ENCODE data around the gene RBBP8NL.

DNA sequence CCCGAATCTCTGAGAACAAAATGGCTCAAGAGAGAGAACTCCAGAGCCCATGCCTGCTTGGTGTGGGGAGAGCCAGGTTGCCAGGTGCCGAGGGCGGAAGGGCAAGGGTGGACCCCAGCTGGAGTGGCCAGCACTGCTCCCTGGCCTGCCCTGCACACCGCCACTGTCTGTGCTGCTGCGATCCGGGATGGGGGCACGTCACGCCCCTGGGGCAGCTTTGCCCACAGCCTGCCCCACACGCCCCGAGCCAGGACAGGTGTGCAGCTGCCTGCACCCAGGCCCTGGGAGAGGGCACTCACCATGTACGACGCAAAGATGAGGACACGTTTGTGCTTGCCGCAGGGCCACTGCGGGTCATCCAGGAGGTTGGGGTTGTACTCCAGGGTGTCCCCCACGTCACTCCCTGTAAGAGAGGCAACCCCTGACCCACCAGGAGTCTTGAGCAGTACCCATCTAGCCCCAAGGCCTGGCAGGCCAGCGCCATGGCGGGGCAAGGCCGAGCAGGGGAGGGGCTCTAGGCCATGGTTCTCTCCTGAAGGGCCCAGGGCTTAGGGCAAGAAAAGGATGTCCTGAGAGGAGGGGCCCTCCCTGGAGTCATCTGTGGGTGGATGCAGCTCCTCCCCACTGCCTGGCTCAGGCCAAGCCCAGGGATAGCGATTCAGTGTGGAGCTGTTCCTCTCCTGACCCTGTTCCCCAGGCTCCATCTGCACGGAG lies 34.6 kb downstream of the RBBP8NL start:
- TF ChIP-seq, protein P1, sequence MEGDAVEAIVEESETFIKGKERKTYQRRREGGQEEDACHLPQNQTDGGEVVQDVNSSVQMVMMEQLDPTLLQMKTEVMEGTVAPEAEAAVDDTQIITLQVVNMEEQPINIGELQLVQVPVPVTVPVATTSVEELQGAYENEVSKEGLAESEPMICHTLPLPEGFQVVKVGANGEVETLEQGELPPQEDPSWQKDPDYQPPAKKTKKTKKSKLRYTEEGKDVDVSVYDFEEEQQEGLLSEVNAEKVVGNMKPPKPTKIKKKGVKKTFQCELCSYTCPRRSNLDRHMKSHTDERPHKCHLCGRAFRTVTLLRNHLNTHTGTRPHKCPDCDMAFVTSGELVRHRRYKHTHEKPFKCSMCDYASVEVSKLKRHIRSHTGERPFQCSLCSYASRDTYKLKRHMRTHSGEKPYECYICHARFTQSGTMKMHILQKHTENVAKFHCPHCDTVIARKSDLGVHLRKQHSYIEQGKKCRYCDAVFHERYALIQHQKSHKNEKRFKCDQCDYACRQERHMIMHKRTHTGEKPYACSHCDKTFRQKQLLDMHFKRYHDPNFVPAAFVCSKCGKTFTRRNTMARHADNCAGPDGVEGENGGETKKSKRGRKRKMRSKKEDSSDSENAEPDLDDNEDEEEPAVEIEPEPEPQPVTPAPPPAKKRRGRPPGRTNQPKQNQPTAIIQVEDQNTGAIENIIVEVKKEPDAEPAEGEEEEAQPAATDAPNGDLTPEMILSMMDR (optimal IDR thresholded peaks at IDR 0.05 in 1 of 3, IDR thresholded peaks at IDR 0.05 in 1 of 3, conservative IDR thresholded peaks at IDR 0.05 in 1 of 3; ENCODE audit: extremely low read depth in 1 of 3, insufficient read depth in 2 of 3, low read length in 3 of 3): no peak
- no peak for TF ChIP-seq EZH2 (IDR thresholded peaks at IDR 0.05; ENCODE audit: low read length)
